HUDEP-2 (cell line): ENCODE data around the gene LETM1.

ENCODE experiments used
- DNase-seq, 76 experiments: peaks; one replicate each; lab custom pipeline; 2025; ENCODE audit not compliant: unreplicated experiment in 76 of 76; lab: John Stamatoyannopoulos, UW

The LETM1 gene

GRCh38 chr4:1856071-1856942 lies at the start of gene LETM1:
TSS of gene LETM1 (minus strand) at chr4:1856156. CDS start at chr4:1855950, 206 bp downstream.
- DNase-seq = peak in 74 of 76 experiments; percentile 26 to 94 (median 87)

GRCh38 chr4:1904042-1904441 lies 48.1 kb upstream of the LETM1 start:
- no peak for DNase-seq

GRCh38 chr4:1903035-1903434 lies 47.1 kb upstream of the LETM1 start:
- no peak for DNase-seq

- no peak for DNase-seq
Observed at GRCh38 chr4:1902243-1902642, 46.3 kb upstream of the LETM1 start.

GRCh38 chr4:1901127-1901526 lies 45.2 kb upstream of the LETM1 start:
- DNase-seq = no peak

- DNase-seq = no peak
Observed at GRCh38 chr4:1900624-1901023, 44.7 kb upstream of the LETM1 start.

- no peak for DNase-seq
Observed at GRCh38 chr4:1900087-1900433, 44.1 kb upstream of the LETM1 start.

GRCh38 chr4:1899149-1900086 lies 43.5 kb upstream of the LETM1 start:
- peak in 69 of 76 experiments; percentile 3 to 79 (median 49) for DNase-seq

- DNase-seq = no peak
Observed at GRCh38 chr4:1898681-1899080, 42.7 kb upstream of the LETM1 start.

GRCh38 chr4:1898007-1898406 lies 42.1 kb upstream of the LETM1 start:
- DNase-seq = no peak

GRCh38 chr4:1896658-1896991 lies 40.7 kb upstream of the LETM1 start:
- no peak for DNase-seq

GRCh38 chr4:1895971-1896657 lies 40.2 kb upstream of the LETM1 start:
- no peak for DNase-seq

- DNase-seq = no peak
Observed at GRCh38 chr4:1890979-1891570, 35.1 kb upstream of the LETM1 start.

- DNase-seq = no peak
Observed at GRCh38 chr4:1887052-1887451, 31.1 kb upstream of the LETM1 start.

GRCh38 chr4:1885414-1885813 lies 29.5 kb upstream of the LETM1 start:
- DNase-seq = no peak

- peak in 16 of 76 experiments; percentile 5 to 61 (median 29) for DNase-seq
Observed at GRCh38 chr4:1883583-1883982, 27.6 kb upstream of the LETM1 start.

- DNase-seq = peak in 73 of 76 experiments; percentile 24 to 95 (median 77)
Observed at GRCh38 chr4:1882850-1883271, 26.9 kb upstream of the LETM1 start.

GRCh38 chr4:1880332-1880731 lies 24.4 kb upstream of the LETM1 start:
- DNase-seq = no peak

GRCh38 chr4:1879485-1879884 lies 23.5 kb upstream of the LETM1 start:
- peak in 1 of 76 experiments; percentile 14 for DNase-seq

- no peak for DNase-seq
Observed at GRCh38 chr4:1874201-1874600, 18.2 kb upstream of the LETM1 start.

GRCh38 chr4:1873776-1874175 lies 17.8 kb upstream of the LETM1 start:
- DNase-seq = no peak
